CD14-positive monocyte (primary cell): ENCODE results near the gene PET100. TPM values are rescaled to one million over a fixed set of nuclear protein-coding genes. Genes with fewer than 3 reads are reported as not detected.
A peak's percentile ranks its signal among the peaks of the same experiment; 100 is the strongest.

ENCODE experiments used
- DNase-seq, 3 donors: peaks; one replicate each; pipeline ENCODE4 v3.0.0-alpha.2; 2011 to 2022
- H2AFZ ChIP-seq: 2 replicates; pipeline ENCODE4 v1.6.0; 2012; ENCODE audit warnings: mild to moderate bottlenecking, low read depth, low read length, inconsistent platforms; ENCODE audit not compliant: insufficient read depth, poor library complexity, severe bottlenecking
- H3K27ac ChIP-seq, 2 donors: 1 replicate in 1 of 2; 2 replicates in 1 of 2; pipeline ENCODE4 v1.5.1; 2012 to 2013; ENCODE audit warnings: low read length in 2 of 2, control low read depth in 1 of 2, inconsistent platforms in 1 of 2, low read depth in 1 of 2, mild to moderate bottlenecking in 1 of 2
- H3K27me3 ChIP-seq, 2 donors: one replicate each; pipeline versions ENCODE4 v1.6.0 to v1.6.1; 2011 to 2013; ENCODE audit warnings: low read length in 2 of 2; ENCODE audit not compliant: control insufficient read depth in 2 of 2, insufficient read depth in 2 of 2
- H3K36me3 ChIP-seq, 2 donors: replicated peaks in 1 of 2; 1 replicate in 1 of 2; 2 replicates in 1 of 2; pipeline versions ENCODE4 v1.5.1 to v1.6.1; 2012 to 2013; ENCODE audit warnings: low read length in 2 of 2, control low read depth in 1 of 2, inconsistent platforms in 1 of 2, mild to moderate bottlenecking in 1 of 2; ENCODE audit not compliant: insufficient read depth in 2 of 2, control insufficient read depth in 1 of 2
- H3K4me1 ChIP-seq, 2 donors: 1 replicate in 1 of 2; 2 replicates in 1 of 2; pipeline versions ENCODE4 v1.5.1 to v1.6.1; 2012 to 2013; ENCODE audit warnings: low read length in 2 of 2, control low read depth in 1 of 2, inconsistent platforms in 1 of 2, mild to moderate bottlenecking in 1 of 2, moderate library complexity in 1 of 2; ENCODE audit not compliant: insufficient read depth in 2 of 2, control insufficient read depth in 1 of 2
- H3K4me2 ChIP-seq: replicated peaks from 2 replicates; pipeline ENCODE3; 2012; ENCODE audit warnings: low read length, moderate library complexity, mild to moderate bottlenecking; ENCODE audit not compliant: poor library complexity, severe bottlenecking; ENCODE audit errors: extremely low read depth
- H3K4me3 ChIP-seq, 3 experiments: fragments of 200-600 bp in 1 of 3; sonication (generic) in 1 of 3; replicated peaks in 1 of 3; 1 replicate in 2 of 3; 2 replicates in 1 of 3; pipeline ENCODE4 v1.5.1; 2011 to 2013; ENCODE audit warnings: low read length in 3 of 3, mild to moderate bottlenecking in 3 of 3, control low read depth in 2 of 3, low read depth in 2 of 3, inconsistent platforms in 1 of 3, moderate library complexity in 1 of 3
- H3K79me2 ChIP-seq: 2 replicates; pipeline ENCODE4 v1.6.0; 2012; ENCODE audit warnings: mild to moderate bottlenecking, control low read depth, inconsistent platforms, low read length, moderate library complexity; ENCODE audit not compliant: insufficient read depth
- H3K9ac ChIP-seq: 2 replicates; pipeline ENCODE4 v1.6.0; 2017; ENCODE audit warnings: low read length, mild to moderate bottlenecking; ENCODE audit not compliant: insufficient read depth, poor library complexity, severe bottlenecking
- H3K9me3 ChIP-seq, 2 donors: replicated peaks in 1 of 2; 1 replicate in 1 of 2; 2 replicates in 1 of 2; pipeline versions ENCODE4 v1.5.1 to v1.6.1; 2012 to 2013; ENCODE audit warnings: low read length in 2 of 2, control low read depth in 1 of 2; ENCODE audit not compliant: control insufficient read depth in 1 of 2, insufficient read depth in 1 of 2
- H4K20me1 ChIP-seq: 2 replicates; pipeline ENCODE4 v1.6.0; 2012; ENCODE audit warnings: mild to moderate bottlenecking, low read length, control low read depth, moderate library complexity; ENCODE audit not compliant: insufficient read depth
- H3K27ac Mint-ChIP-seq, 7 donors: one replicate each; pipeline ENCODE4 v1.8.0; 2020; ENCODE audit warnings: mild to moderate bottlenecking in 7 of 7, mixed read lengths in 7 of 7, moderate library complexity in 6 of 7, inconsistent platforms in 2 of 7
- H3K27me3 Mint-ChIP-seq, 3 donors: one replicate each; pipeline ENCODE4 v1.8.0; 2021 to 2022; ENCODE audit warnings: low read depth in 3 of 3, mild to moderate bottlenecking in 3 of 3, mixed read lengths in 3 of 3, moderate library complexity in 3 of 3, inconsistent platforms in 1 of 3
- H3K36me3 Mint-ChIP-seq, 2 donors: one replicate each; pipeline ENCODE4 v1.8.0; 2020; ENCODE audit warnings: mixed read lengths in 2 of 2, inconsistent platforms in 1 of 2, mild to moderate bottlenecking in 1 of 2
- H3K4me1 Mint-ChIP-seq: one replicate; pipeline ENCODE4 v1.8.0; 2020; ENCODE audit warnings: mild to moderate bottlenecking, mixed read lengths
- H3K4me3 Mint-ChIP-seq, 2 donors: one replicate each; pipeline ENCODE4 v1.8.0; 2020; ENCODE audit warnings: mild to moderate bottlenecking in 2 of 2, mixed read lengths in 2 of 2, moderate library complexity in 1 of 2
- H3K9me3 Mint-ChIP-seq, 7 donors: one replicate each; pipeline ENCODE4 v1.8.0; 2020 to 2022; ENCODE audit warnings: mixed read lengths in 7 of 7, mild to moderate bottlenecking in 6 of 7, moderate library complexity in 6 of 7, inconsistent platforms in 2 of 7
- CTCF ChIP-seq: fragments of 200-600 bp; IDR thresholded peaks from one replicate; pipeline ENCODE4 v1.8.0; 2022; ENCODE audit warnings: antibody characterized with exemption, mild to moderate bottlenecking
- WGBS: methylation state at CpG from one replicate; pipeline ENCODE4 v1.1.5; 2013; ENCODE audit warnings: missing lambda C conversion rate; ENCODE audit not compliant: insufficient coverage; 5-methylcytosine and 5-hydroxymethylcytosine counted together
- intact Hi-C, 2 donors: fragments of 100-400 bp; cut with micrococcal nuclease; formaldehyde crosslinking; loops; one replicate each; pipeline versions ENCODE4 v1.15.0 to v1.15.1; 2023
- polyA plus RNA-seq, 3 donors: library from polyadenylated mRNA; depleted of rRNA in 1 of 3; unstranded in 2 of 3; stranded (reverse) in 1 of 3; fragments of 300-500 nt in 2 of 3; fragments of >200 nt in 1 of 3; fragmentation: Illumina TruSeq in 2 of 3; gene quantifications; 1 replicate in 2 of 3; 2 replicates in 1 of 3; pipeline ENCODE4 v1.2.3, GENCODE V29; 2012 to 2021

PET100 gene
- polyA plus RNA-seq, 3 donors: 64.6 to 386 (median 300) TPM

- peaks cover 0 to 14% of the 10 kb centered on the region in 2 donors for H3K4me1 ChIP-seq
- no peak overlapping the region for H3K4me3 Mint-ChIP-seq
- no peak for TF ChIP-seq CTCF
- peaks cover 41 to 52% of the 10 kb centered on the region in 2 donors for H3K36me3 ChIP-seq
- H3K27me3 ChIP-seq: no peaks in the 10 kb centered on the region
- no peak overlapping the region for H3K4me2 ChIP-seq
- DNase-seq: no peak
- WGBS: 100% methylated on average over 2 of the region's 4 CpGs
- peaks cover under 1% of the 10 kb centered on the region for H4K20me1 ChIP-seq
- intact Hi-C loops: no loop called here
- no peak overlapping the region for H3K9ac ChIP-seq
- no peak overlapping the region for H2AFZ ChIP-seq
- peaks cover 2% of the 10 kb centered on the region in 3 donors for H3K27me3 Mint-ChIP-seq
- H3K27ac Mint-ChIP-seq: peak overlapping the region in 3 of 7 donors; percentile 25 to 81 (median 31)
- H3K9me3 ChIP-seq: no peaks in the 10 kb centered on the region
- peaks cover 50 to 59% of the 10 kb centered on the region in 2 donors for H3K36me3 Mint-ChIP-seq
- no peak overlapping the region for H3K4me3 ChIP-seq
- peaks cover 17% of the 10 kb centered on the region for H3K4me1 Mint-ChIP-seq
- H3K79me2 ChIP-seq: no peaks in the 10 kb centered on the region
- H3K27ac ChIP-seq: no peak overlapping the region
- H3K9me3 Mint-ChIP-seq: peaks cover 0 to 7% (median 0%) of the 10 kb centered on the region in 7 donors
Observed at GRCh38 chr19:7618348-7618747, 11.2 kb upstream of the PET100 start.

- Mint-ChIP-seq H3K4me1 (peaks cover 17% of the 10 kb centered on the region), H3K27me3 (peaks cover 2% of the 10 kb centered on the region in 3 donors), H3K27ac (peak overlapping the region in 2 of 7 donors; percentile 6 to 25)
Observed at GRCh38 chr19:7618771-7619510, 10.7 kb upstream of the PET100 start.

More at GRCh38 chr19:7618771-7619510, 10.7 kb upstream of the PET100 start:
- Histone ChIP-seq H3K9ac (no peak overlapping the region), H2AFZ (no peak overlapping the region), H4K20me1 (peaks cover 4% of the 10 kb centered on the region), H3K27ac (no peak overlapping the region), H3K4me2 (no peak overlapping the region), H3K27me3 (no peaks in the 10 kb centered on the region), H3K36me3 (peaks cover 47 to 58% of the 10 kb centered on the region in 2 donors), H3K4me3 (no peak overlapping the region), H3K79me2 (no peaks in the 10 kb centered on the region), H3K9me3 (no peaks in the 10 kb centered on the region), H3K4me1 (peaks cover 0 to 14% of the 10 kb centered on the region in 2 donors)
- WGBS: 98% methylated on average over 19 of the region's 21 CpGs
- no peak for TF ChIP-seq CTCF
- no peak for DNase-seq
- intact Hi-C loops: no loop called here
- peaks cover 53 to 64% of the 10 kb centered on the region in 2 donors for H3K36me3 Mint-ChIP-seq
- H3K4me3 Mint-ChIP-seq: no peak overlapping the region
- peaks cover 0 to 7% (median 0%) of the 10 kb centered on the region in 7 donors for H3K9me3 Mint-ChIP-seq
